Stomach (tissue), 9 donors: ENCODE data around the gene CFAP100. TPM values are rescaled to one million over a fixed set of nuclear protein-coding genes. Genes with fewer than 3 reads are reported as not detected.

ENCODE experiments used
- DNase-seq, 2 donors: peaks; one replicate each; pipeline versions ENCODE4 v3.0.0 to v3.0.0-alpha.2; 2013 to 2019
- H3K27ac ChIP-seq, 5 donors: fragments of 200-600 bp in 4 of 5; sonication (generic) in 4 of 5; one replicate each; pipeline ENCODE4 v1.5.1; 2013 to 2019; ENCODE audit warnings: mild to moderate bottlenecking in 1 of 5, moderate library complexity in 1 of 5
- H3K27me3 ChIP-seq, 3 donors: fragments of 200-600 bp; sonication (generic); one replicate each; pipeline ENCODE4 v1.5.1; 2017 to 2019; ENCODE audit warnings: mixed run types in 1 of 3
- H3K36me3 ChIP-seq, 4 donors: fragments of 200-600 bp; sonication (generic); 1 replicate in 3 of 4; 2 replicates in 1 of 4; pipeline ENCODE4 v1.5.1; 2016 to 2019
- H3K4me1 ChIP-seq, 4 donors: fragments of 200-600 bp; sonication (generic); one replicate each; pipeline ENCODE4 v1.5.1; 2016 to 2019
- H3K4me3 ChIP-seq, 4 donors: fragments of 200-600 bp; sonication (generic) in 3 of 4; one replicate each; pipeline ENCODE4 v1.5.1; 2016 to 2019; ENCODE audit warnings: mild to moderate bottlenecking in 1 of 4
- H3K9me3 ChIP-seq, 4 donors: fragments of 200-600 bp; sonication (generic); one replicate each; pipeline ENCODE4 v1.5.1; 2016 to 2019
- EP300 ChIP-seq: sonication (generic); formaldehyde crosslinking; IDR thresholded peaks from one replicate; pipeline ENCODE4 v1.6.1; 2017; ENCODE audit warnings: antibody characterized with exemption
- POLR2A ChIP-seq, 4 donors: fragments of 450-650 bp; IDR thresholded peaks; one replicate each; pipeline ENCODE4 v1.6.1; 2016; ENCODE audit warnings: antibody characterized with exemption in 4 of 4, control low read depth in 2 of 4, mild to moderate bottlenecking in 1 of 4, moderate library complexity in 1 of 4
- POLR2AphosphoS5 ChIP-seq, 3 donors: sonication (generic); formaldehyde crosslinking; IDR thresholded peaks; one replicate each; pipeline ENCODE4 v1.6.1; 2016; ENCODE audit warnings: antibody characterized with exemption in 3 of 3
- WGBS, 5 donors: extraction: QIAGEN DNeasy Blood & Tissue Kit in 3 of 5; methylation state at CpG; one replicate each; pipeline versions ENCODE4 v1.1.5 to v1.1.7; 2013 to 2018; 5-methylcytosine and 5-hydroxymethylcytosine counted together
- intact Hi-C: fragments of 100-400 bp; cut with DNase I; formaldehyde crosslinking; loops from one replicate; pipeline ENCODE4 v1.15.1; 2023; ENCODE audit warnings: low total_unique reads
- polyA plus RNA-seq, 3 donors: library from polyadenylated mRNA; stranded (reverse); fragments of 200-250 nt; gene quantifications; one replicate each; pipeline ENCODE4 v1.2.3, GENCODE V29; 2013
- total RNA-seq, 5 donors: library from RNA; depleted of rRNA; stranded (reverse); fragments of >200 nt; gene quantifications; one replicate each; pipeline versions ENCODE4 v1.1.0 to v1.2.3, GENCODE V29; 2014 to 2016
- TF ChIP-seq, protein P1 (sequence below), 7 experiments: fragments of 450-650 bp in 4 of 7; fragments of 200-600 bp in 3 of 7; sonication (generic) in 3 of 7; IDR thresholded peaks; one replicate each; pipeline ENCODE4 v1.5.1; 2016 to 2019; ENCODE audit warnings: antibody characterized with exemption in 7 of 7, control low read depth in 2 of 7, mild to moderate bottlenecking in 1 of 7
- donor health status: healthy with polysubstance abuse.
- donor health status: Bipolar disorder and iron deficiency.
- donor health status: healthy.

Gene CFAP100
- total and polyA plus RNA-seq, 8 donors: not detected

DNA sequence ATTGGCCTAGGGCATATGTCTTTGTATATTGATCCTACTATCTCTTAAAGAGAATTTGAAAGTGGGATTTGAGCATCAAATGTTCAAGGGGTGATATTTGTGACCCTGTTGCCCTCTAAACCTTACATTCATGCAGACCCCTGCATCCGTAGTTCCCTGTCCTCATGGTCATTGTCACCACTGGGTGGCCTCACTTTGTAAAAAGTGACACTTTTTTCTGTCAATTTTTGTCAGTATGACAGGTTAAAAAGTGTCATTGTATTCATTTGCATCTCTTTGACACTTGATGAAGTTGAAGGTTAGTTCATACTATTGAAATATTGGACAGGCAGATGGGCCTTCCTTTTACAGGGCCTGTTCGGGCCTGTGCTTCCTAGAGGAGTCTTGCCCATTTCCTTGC, 25.2 kb upstream of the CFAP100 start:
- 87 to 97% (median 92%) methylated on average over 2 of the region's 2 CpGs for WGBS, 5 donors
- H3K27ac ChIP-seq: no peak overlapping the region
- intact Hi-C loops: loop anchor here (10.0 kb wide), 1 partner anchor 115 kb away; no protein-coding TSS in a partner anchor

GRCh38 chr3:126370055-126370454, 24.7 kb upstream of the CFAP100 start:
- TF ChIP-seq, protein P1, sequence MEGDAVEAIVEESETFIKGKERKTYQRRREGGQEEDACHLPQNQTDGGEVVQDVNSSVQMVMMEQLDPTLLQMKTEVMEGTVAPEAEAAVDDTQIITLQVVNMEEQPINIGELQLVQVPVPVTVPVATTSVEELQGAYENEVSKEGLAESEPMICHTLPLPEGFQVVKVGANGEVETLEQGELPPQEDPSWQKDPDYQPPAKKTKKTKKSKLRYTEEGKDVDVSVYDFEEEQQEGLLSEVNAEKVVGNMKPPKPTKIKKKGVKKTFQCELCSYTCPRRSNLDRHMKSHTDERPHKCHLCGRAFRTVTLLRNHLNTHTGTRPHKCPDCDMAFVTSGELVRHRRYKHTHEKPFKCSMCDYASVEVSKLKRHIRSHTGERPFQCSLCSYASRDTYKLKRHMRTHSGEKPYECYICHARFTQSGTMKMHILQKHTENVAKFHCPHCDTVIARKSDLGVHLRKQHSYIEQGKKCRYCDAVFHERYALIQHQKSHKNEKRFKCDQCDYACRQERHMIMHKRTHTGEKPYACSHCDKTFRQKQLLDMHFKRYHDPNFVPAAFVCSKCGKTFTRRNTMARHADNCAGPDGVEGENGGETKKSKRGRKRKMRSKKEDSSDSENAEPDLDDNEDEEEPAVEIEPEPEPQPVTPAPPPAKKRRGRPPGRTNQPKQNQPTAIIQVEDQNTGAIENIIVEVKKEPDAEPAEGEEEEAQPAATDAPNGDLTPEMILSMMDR (IDR thresholded peaks at IDR 0.05): no peak
- no peak for TF ChIP-seq EP300
- no peak for TF ChIP-seq POLR2AphosphoS5 (IDR thresholded peaks at IDR 0.05)
- TF ChIP-seq POLR2A (IDR thresholded peaks at IDR 0.05): no peak
- Histone ChIP-seq H3K4me3 (no peak overlapping the region), H3K27me3 (no peaks in the 10 kb centered on the region), H3K27ac (no peak overlapping the region), H3K36me3 (no peaks in the 10 kb centered on the region), H3K4me1 (no peaks in the 10 kb centered on the region), H3K9me3 (no peaks in the 10 kb centered on the region)
- WGBS, 5 donors: 58 to 68% (median 65%) methylated on average over 4 of the region's 4 CpGs
- DNase-seq: no peak
- intact Hi-C loops: no loop called here

More for the DNA sequence above, 25.2 kb upstream of the CFAP100 start:
- no peaks in the 10 kb centered on the region for H3K36me3 ChIP-seq
- no peaks in the 10 kb centered on the region for H3K9me3 ChIP-seq
- H3K4me3 ChIP-seq: no peak overlapping the region
- no peaks in the 10 kb centered on the region for H3K27me3 ChIP-seq
- no peaks in the 10 kb centered on the region for H3K4me1 ChIP-seq
- TF ChIP-seq, protein P1 (IDR thresholded peaks at IDR 0.05): no peak
- TF ChIP-seq EP300 (no peak), POLR2A (IDR thresholded peaks at IDR 0.05) (no peak), POLR2AphosphoS5 (IDR thresholded peaks at IDR 0.05) (no peak)
- DNase-seq: no peak

DNA sequence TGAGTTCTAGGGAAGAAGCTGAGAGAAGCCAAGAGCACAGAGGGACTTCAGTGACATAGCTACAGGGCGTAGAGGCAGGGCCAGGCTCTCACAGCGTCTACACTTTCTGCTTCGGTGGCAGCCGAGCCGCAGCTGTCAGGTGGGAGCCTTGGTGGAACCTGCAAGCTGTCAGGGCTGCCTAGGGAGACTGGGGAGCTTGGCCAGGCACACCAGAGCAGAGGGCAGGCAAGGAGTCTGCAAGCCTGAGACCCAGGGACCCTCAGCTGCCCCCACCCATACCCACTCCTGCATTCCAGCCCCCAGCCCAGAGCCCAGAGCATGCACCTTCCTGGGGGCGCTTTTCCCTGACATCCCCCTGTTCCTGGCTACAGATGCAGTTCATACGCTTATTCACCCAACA, 24.1 kb upstream of the CFAP100 start:
- no peaks in the 10 kb centered on the region for H3K4me1 ChIP-seq
- intact Hi-C loops: no loop called here
- H3K27ac ChIP-seq: no peak overlapping the region
- H3K4me3 ChIP-seq: no peak overlapping the region
- H3K9me3 ChIP-seq: no peaks in the 10 kb centered on the region
- DNase-seq: no peak
- no peaks in the 10 kb centered on the region for H3K27me3 ChIP-seq
- no peaks in the 10 kb centered on the region for H3K36me3 ChIP-seq
- WGBS, 5 donors: 84 to 92% (median 90%) methylated on average over 7 of the region's 7 CpGs
- TF ChIP-seq EP300: no peak
- TF ChIP-seq, protein P1 (IDR thresholded peaks at IDR 0.05): no peak
- TF ChIP-seq POLR2A (IDR thresholded peaks at IDR 0.05): no peak
- no peak for TF ChIP-seq POLR2AphosphoS5 (IDR thresholded peaks at IDR 0.05)

DNA sequence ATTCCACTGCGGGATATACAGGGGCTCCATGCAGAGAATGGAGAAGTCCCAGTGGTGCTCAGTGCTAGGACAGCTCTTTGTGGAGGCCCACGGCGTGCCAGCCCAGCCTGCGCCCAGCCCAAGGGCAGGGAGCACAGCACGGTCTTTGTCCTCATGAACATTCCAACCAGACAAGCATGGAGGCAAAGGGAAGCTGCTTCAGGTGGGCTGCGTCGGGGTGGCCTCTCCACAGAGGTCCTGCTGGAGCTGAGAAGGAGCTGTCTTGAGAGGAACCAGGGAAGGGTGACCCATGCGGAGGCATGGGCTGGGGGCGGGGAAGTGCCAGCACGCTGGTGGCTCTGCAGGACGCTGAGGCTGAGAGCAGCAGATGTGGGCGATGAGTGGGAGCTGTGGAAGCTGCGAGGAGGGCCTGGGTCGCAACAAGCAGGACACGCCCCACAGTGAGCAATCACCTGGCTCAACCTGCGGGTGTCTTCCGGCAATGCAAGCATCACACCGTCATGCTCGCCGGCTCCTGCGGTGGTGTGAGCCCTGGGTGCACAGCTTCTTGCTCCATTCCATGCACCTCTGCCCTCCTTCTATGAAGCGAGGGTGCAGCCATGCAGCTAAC, 23.5 kb upstream of the CFAP100 start:
- no peaks in the 10 kb centered on the region for H3K4me1 ChIP-seq
- H3K27me3 ChIP-seq: no peaks in the 10 kb centered on the region
- H3K9me3 ChIP-seq: no peaks in the 10 kb centered on the region
- TF ChIP-seq, protein P1 (IDR thresholded peaks at IDR 0.05): no peak
- TF ChIP-seq EP300 (no peak), POLR2A (IDR thresholded peaks at IDR 0.05) (no peak), POLR2AphosphoS5 (IDR thresholded peaks at IDR 0.05) (no peak)
- WGBS, 5 donors: 83 to 93% (median 86%) methylated on average over 16 to 22 of the region's 22 CpGs
- H3K36me3 ChIP-seq: no peaks in the 10 kb centered on the region
- intact Hi-C loops: no loop called here
- H3K27ac ChIP-seq: no peak overlapping the region
- no peak for DNase-seq
- no peak overlapping the region for H3K4me3 ChIP-seq
